Kidney epithelial cell (primary cell): Measurements from ENCODE around the gene MBD3. TPM values are rescaled to one million over a fixed set of nuclear protein-coding genes. Genes with fewer than 3 reads are reported as not detected.
"Not testable (repeated sequence)": the region's sequence is repeated elsewhere in the genome, so short reads cannot be mapped to it uniquely, and the experiment has no call there.

Source experiments
- DNase-seq: peaks from one replicate; pipeline ENCODE4 v3.0.0-alpha.2; 2010; ENCODE audit warnings: low read depth
- H3K27me3 ChIP-seq: 2 replicates; pipeline ENCODE4 v1.6.0; 2011; ENCODE audit warnings: low read length; ENCODE audit not compliant: control insufficient read depth, insufficient read depth
- H3K36me3 ChIP-seq: 2 replicates; pipeline ENCODE4 v1.5.1; 2011; ENCODE audit warnings: low read length; ENCODE audit not compliant: control insufficient read depth, insufficient read depth
- H3K4me3 ChIP-seq: 2 replicates; pipeline ENCODE4 v1.5.1; 2011; ENCODE audit warnings: low read depth, mild to moderate bottlenecking, control low read depth, low read length
- CTCF ChIP-seq: IDR thresholded peaks from 2 replicates; pipeline ENCODE4 v1.5.1; 2011; ENCODE audit warnings: mild to moderate bottlenecking, moderate library complexity, low read length, control low read depth, inconsistent platforms; ENCODE audit not compliant: insufficient read depth, poor library complexity, severe bottlenecking
- total RNA-seq: library from RNA; depleted of rRNA; stranded (reverse); fragments of >200 nt; gene quantifications from 2 replicates; pipeline ENCODE4 v1.2.3, GENCODE V29; 2015

The MBD3 gene
- total RNA-seq, 1 donor from 2014 or later, result 118 TPM

- Histone ChIP-seq H3K4me3 (no peak overlapping the region), H3K27me3 (peaks cover 7% of the 10 kb centered on the region), H3K36me3 (no peaks in the 10 kb centered on the region)
- DNase-seq, result no peak
- TF ChIP-seq CTCF, result no peak
Measured at GRCh38 chr19:1534972-1535371, 57.7 kb downstream of the MBD3 start.

- no peak overlapping the region for H3K4me3 ChIP-seq
- no peak for DNase-seq
- peaks cover 9% of the 10 kb centered on the region for H3K27me3 ChIP-seq
- H3K36me3 ChIP-seq, result no peaks in the 10 kb centered on the region
- no peak for TF ChIP-seq CTCF
Measured at GRCh38 chr19:1533510-1534150, 59.0 kb downstream of the MBD3 start.

GRCh38 chr19:1532003-1532402, 60.7 kb downstream of the MBD3 start:
- H3K4me3 ChIP-seq, result no peak overlapping the region
- peaks cover 14% of the 10 kb centered on the region for H3K27me3 ChIP-seq
- no peak for TF ChIP-seq CTCF
- no peak for DNase-seq
- H3K36me3 ChIP-seq, result no peaks in the 10 kb centered on the region

GRCh38 chr19:1531587-1531986, 61.1 kb downstream of the MBD3 start:
- no peak for DNase-seq
- Histone ChIP-seq H3K36me3 (no peaks in the 10 kb centered on the region), H3K4me3 (no peak overlapping the region), H3K27me3 (peaks cover 14% of the 10 kb centered on the region)
- TF ChIP-seq CTCF, result no peak

GRCh38 chr19:1530856-1531255, 61.8 kb downstream of the MBD3 start:
- not testable (repeated sequence) for H3K36me3 ChIP-seq, H3K4me3 ChIP-seq, DNase-seq
- H3K27me3 ChIP-seq, result peaks cover 18% of the 10 kb centered on the region

GRCh38 chr19:1529430-1529816, 63.2 kb downstream of the MBD3 start:
- DNase-seq, result no peak
- TF ChIP-seq CTCF, result no peak
- Histone ChIP-seq H3K27me3 (peaks cover 32% of the 10 kb centered on the region), H3K4me3 (no peak overlapping the region), H3K36me3 (no peaks in the 10 kb centered on the region)
